NT2/D1 (cell line): ENCODE results near the gene MYO7A.

ENCODE experiments used
- DNase-seq: peaks from one replicate; pipeline ENCODE4 v3.0.0-alpha.2; 2011; ENCODE audit warnings: low read depth, low spot score
- H3K27me3 ChIP-seq: 2 replicates; pipeline ENCODE4 v1.6.0; 2011; ENCODE audit warnings: mild to moderate bottlenecking; ENCODE audit not compliant: insufficient read length, insufficient read depth
- H3K36me3 ChIP-seq: 2 replicates; pipeline ENCODE4 v1.6.1; 2011; ENCODE audit warnings: mild to moderate bottlenecking, low read length, mixed read lengths; ENCODE audit not compliant: insufficient read depth, insufficient read length
- H3K4me1 ChIP-seq: 2 replicates; pipeline ENCODE4 v1.5.1; 2011; ENCODE audit not compliant: insufficient read depth, insufficient read length
- H3K4me3 ChIP-seq: 2 replicates; pipeline ENCODE4 v1.5.1; 2011; ENCODE audit warnings: low read depth; ENCODE audit not compliant: insufficient read length
- H3K9ac ChIP-seq: 2 replicates; pipeline ENCODE4 v1.6.0; 2011; ENCODE audit warnings: low read depth; ENCODE audit not compliant: insufficient read length
- H3K9me3 ChIP-seq: 2 replicates; pipeline ENCODE4 v1.5.1; 2011; ENCODE audit warnings: mild to moderate bottlenecking, low read length; ENCODE audit not compliant: insufficient read depth
- SUZ12 ChIP-seq: IDR thresholded peaks from 2 replicates; pipeline ENCODE4 v1.6.1; 2011; ENCODE audit not compliant: insufficient read length, insufficient read depth; ENCODE audit errors: extremely low read depth
- YY1 ChIP-seq: IDR thresholded peaks from 2 replicates; pipeline ENCODE4 v1.6.1; 2011; ENCODE audit not compliant: insufficient read length, insufficient read depth
- ZNF274 ChIP-seq: IDR thresholded peaks from 2 replicates; pipeline ENCODE4 v1.6.1; 2011; ENCODE audit warnings: mild to moderate bottlenecking, low read depth, low read length

The MYO7A gene

GRCh38 chr11:77108436-77108835 lies 19.6 kb upstream of the MYO7A start:
- no peak overlapping the region for H3K9ac ChIP-seq

GRCh38 chr11:77109236-77110019 lies 18.6 kb upstream of the MYO7A start:
- Histone ChIP-seq H3K27me3 (no peaks in the 10 kb centered on the region), H3K9ac (no peak overlapping the region), H3K4me1 (peaks cover 13% of the 10 kb centered on the region), H3K9me3 (no peaks in the 10 kb centered on the region), H3K36me3 (no peaks in the 10 kb centered on the region), H3K4me3 (no peak overlapping the region)
- no peak for TF ChIP-seq SUZ12
- TF ChIP-seq ZNF274, result no peak
- no peak for TF ChIP-seq YY1
- DNase-seq, result no peak

More at GRCh38 chr11:77108436-77108835, 19.6 kb upstream of the MYO7A start:
- DNase-seq, result no peak
- H3K36me3 ChIP-seq, result no peaks in the 10 kb centered on the region
- H3K27me3 ChIP-seq, result no peaks in the 10 kb centered on the region
- no peak overlapping the region for H3K4me3 ChIP-seq
- peaks cover 11% of the 10 kb centered on the region for H3K4me1 ChIP-seq
- no peak for TF ChIP-seq ZNF274
- no peak for TF ChIP-seq SUZ12
- no peak for TF ChIP-seq YY1
- no peaks in the 10 kb centered on the region for H3K9me3 ChIP-seq

- DNase-seq, result no peak
- Histone ChIP-seq H3K9ac (no peak overlapping the region), H3K27me3 (no peaks in the 10 kb centered on the region), H3K4me3 (no peak overlapping the region), H3K36me3 (no peaks in the 10 kb centered on the region), H3K4me1 (peaks cover 13% of the 10 kb centered on the region), H3K9me3 (no peaks in the 10 kb centered on the region)
- TF ChIP-seq ZNF274 (no peak), SUZ12 (no peak), YY1 (no peak)
These were observed 17.2 kb upstream of the MYO7A start for GRCh38 chr11:77110836-77111235.

- no peaks in the 10 kb centered on the region for H3K27me3 ChIP-seq
- H3K4me3 ChIP-seq, result no peak overlapping the region
- no peaks in the 10 kb centered on the region for H3K9me3 ChIP-seq
- no peaks in the 10 kb centered on the region for H3K36me3 ChIP-seq
- no peak overlapping the region for H3K9ac ChIP-seq
- TF ChIP-seq SUZ12, result no peak
- no peak for TF ChIP-seq ZNF274
- no peak for TF ChIP-seq YY1
- DNase-seq, result no peak
- H3K4me1 ChIP-seq, result peaks cover 13% of the 10 kb centered on the region
These were observed 16.8 kb upstream of the MYO7A start for GRCh38 chr11:77111277-77111676.

GRCh38 chr11:77111946-77112345 lies 16.1 kb upstream of the MYO7A start:
- Histone ChIP-seq H3K4me3 (no peak overlapping the region), H3K9ac (no peak overlapping the region), H3K27me3 (no peaks in the 10 kb centered on the region), H3K36me3 (no peaks in the 10 kb centered on the region), H3K4me1 (peaks cover 13% of the 10 kb centered on the region), H3K9me3 (no peaks in the 10 kb centered on the region)
- no peak for DNase-seq
- TF ChIP-seq YY1, result no peak

GRCh38 chr11:77112641-77113381 lies 15.2 kb upstream of the MYO7A start:
- H3K27me3 ChIP-seq, result no peaks in the 10 kb centered on the region

DNA sequence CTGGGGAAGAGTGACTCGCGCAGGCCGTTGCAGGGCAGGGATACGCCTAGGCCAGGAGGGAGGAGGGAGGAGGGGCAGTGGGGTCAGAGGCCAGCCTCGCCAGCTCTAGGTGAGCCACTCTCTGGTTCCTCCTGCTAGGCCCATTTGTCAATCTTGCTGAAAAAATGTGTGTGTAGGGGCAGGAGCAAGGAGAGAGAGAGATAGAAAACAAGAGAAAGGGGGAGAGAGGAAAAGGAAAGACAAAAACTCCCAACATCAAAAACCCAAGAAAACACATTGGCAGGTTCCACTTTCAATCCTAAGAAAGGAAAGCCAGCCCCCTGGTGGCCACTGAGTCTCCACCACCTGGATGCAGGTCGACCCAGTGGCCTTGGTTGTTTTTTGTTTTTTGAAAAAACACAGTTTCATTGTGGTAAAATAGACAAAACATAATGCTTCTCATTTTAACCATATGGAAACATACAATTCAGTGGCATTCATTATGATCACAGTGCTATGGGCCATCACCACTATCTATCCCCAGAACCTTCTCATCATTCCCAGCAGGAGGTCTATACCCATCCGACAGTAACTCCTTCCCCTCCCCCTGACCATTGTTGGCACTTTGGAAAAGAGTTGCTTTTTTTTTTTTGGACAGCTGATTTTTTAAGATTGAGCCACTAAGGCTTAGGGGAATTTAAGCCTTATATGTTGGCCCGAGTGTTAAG lies 14.5 kb upstream of the MYO7A start:
- Histone ChIP-seq H3K36me3 (peaks cover 3% of the 10 kb centered on the region), H3K9me3 (no peaks in the 10 kb centered on the region), H3K4me3 (no peak overlapping the region), H3K9ac (peak overlapping the region; percentile 26), H3K4me1 (peaks cover 13% of the 10 kb centered on the region), H3K27me3 (no peaks in the 10 kb centered on the region)
- TF ChIP-seq SUZ12 (no peak), YY1 (no peak), ZNF274 (no peak)
- no peak for DNase-seq

More at GRCh38 chr11:77112641-77113381, 15.2 kb upstream of the MYO7A start:
- H3K36me3 ChIP-seq, result no peaks in the 10 kb centered on the region
- H3K9me3 ChIP-seq, result no peaks in the 10 kb centered on the region
- peaks cover 13% of the 10 kb centered on the region for H3K4me1 ChIP-seq
- H3K9ac ChIP-seq, result peak overlapping the region; percentile 26
- TF ChIP-seq SUZ12 (no peak), ZNF274 (no peak)
- DNase-seq, result no peak
- no peak overlapping the region for H3K4me3 ChIP-seq
